SU-DHL-6 (cell line): ENCODE data around the gene GZMB.

Source experiments
- H2AFZ ChIP-seq: fragments of 200-600 bp; sonication (generic); 2 replicates; pipeline ENCODE4 v1.6.1; 2014; ENCODE audit warnings: low read depth, mild to moderate bottlenecking, moderate library complexity, mixed read lengths, antibody characterized with exemption, low read length; ENCODE audit not compliant: severe bottlenecking
- H3F3A ChIP-seq: fragments of 200-600 bp; shearing (Covaris generic); 2 replicates; pipeline ENCODE4 v1.6.0; 2016; ENCODE audit warnings: antibody characterized with exemption, mild to moderate bottlenecking; ENCODE audit not compliant: insufficient read depth
- H3K27ac ChIP-seq: fragments of 200-600 bp; sonication (generic); 2 replicates; pipeline ENCODE4 v1.5.1; 2016; ENCODE audit warnings: low read depth, mild to moderate bottlenecking, low read length, moderate library complexity, mixed read lengths
- H3K27me3 ChIP-seq: fragments of 200-600 bp; sonication (generic), shearing (Covaris generic); 2 replicates; pipeline ENCODE4 v1.6.0; 2014; ENCODE audit warnings: mild to moderate bottlenecking, low read length
- H3K36me3 ChIP-seq: fragments of 200-600 bp; sonication (generic); 2 replicates; pipeline ENCODE4 v1.6.1; 2014; ENCODE audit warnings: mild to moderate bottlenecking, low read length, mixed read lengths
- H3K4me2 ChIP-seq: fragments of 300-600, 200-600 bp; shearing (Covaris generic), sonication (generic); 2 replicates; pipeline ENCODE4 v1.6.0; 2014; ENCODE audit warnings: low read length, low read depth, mild to moderate bottlenecking; ENCODE audit not compliant: poor library complexity, severe bottlenecking
- H3K4me3 ChIP-seq: fragments of 200-600 bp; sonication (generic); 2 replicates; pipeline ENCODE4 v1.5.1; 2014; ENCODE audit warnings: antibody characterized with exemption, low read length, mild to moderate bottlenecking, mixed read lengths; ENCODE audit not compliant: insufficient read depth, poor library complexity, severe bottlenecking
- H3K79me2 ChIP-seq: fragments of 200-600 bp; sonication (generic); 2 replicates; pipeline ENCODE4 v1.6.1; 2014; ENCODE audit warnings: mild to moderate bottlenecking, low read length, moderate library complexity; ENCODE audit not compliant: insufficient read depth
- H3K9ac ChIP-seq: fragments of 200-600 bp; sonication (generic); 2 replicates; pipeline ENCODE4 v1.7.0; 2014; ENCODE audit warnings: mild to moderate bottlenecking, low read length
- H3K9me2 ChIP-seq: fragments of 200-600 bp; sonication (generic); replicated peaks from 2 replicates; pipeline ENCODE4 v1.6.1; 2014; ENCODE audit warnings: low read length; ENCODE audit not compliant: insufficient read depth
- H3K9me3 ChIP-seq: fragments of 200-600 bp; sonication (generic); 2 replicates; pipeline ENCODE4 v1.6.1; 2014; ENCODE audit warnings: low read length, mixed read lengths; ENCODE audit not compliant: insufficient read depth
- H4K20me1 ChIP-seq: fragments of 200-600 bp; sonication (generic); 2 replicates; pipeline ENCODE4 v1.6.1; 2014; ENCODE audit warnings: low read depth, mild to moderate bottlenecking, antibody characterized with exemption, low read length, moderate library complexity, mixed read lengths
- CTCF ChIP-seq: fragments of 200-600 bp; sonication (generic); IDR thresholded peaks from one replicate; pipeline ENCODE4 v1.5.1; 2017; ENCODE audit warnings: antibody characterized with exemption, mild to moderate bottlenecking, low read length, moderate library complexity; ENCODE audit not compliant: insufficient read depth, poor library complexity, severe bottlenecking
- EZH2phosphoT487 ChIP-seq: fragments of 200-600 bp; sonication (generic), shearing (Covaris generic); conservative IDR thresholded peaks from 2 replicates; pipeline ENCODE4 v1.6.1; 2018; ENCODE audit warnings: mild to moderate bottlenecking, antibody characterized with exemption, low read length, moderate library complexity, mixed read lengths

Gene GZMB

GRCh38 chr14:24630087-24630871 lies 3.7 kb downstream of the GZMB start:
- H3F3A ChIP-seq, result no peaks in the 10 kb centered on the region
- no peak overlapping the region for H3K9ac ChIP-seq
- H3K36me3 ChIP-seq, result no peaks in the 10 kb centered on the region
- H3K79me2 ChIP-seq, result no peaks in the 10 kb centered on the region
- no peaks in the 10 kb centered on the region for H3K27me3 ChIP-seq
- no peaks in the 10 kb centered on the region for H4K20me1 ChIP-seq
- H3K4me3 ChIP-seq, result no peak overlapping the region
- TF ChIP-seq CTCF (no peak), EZH2phosphoT487 (no peak)
- H3K9me2 ChIP-seq, result no peaks in the 10 kb centered on the region
- H3K4me2 ChIP-seq, result no peak overlapping the region
- no peaks in the 10 kb centered on the region for H3K9me3 ChIP-seq
- no peak overlapping the region for H2AFZ ChIP-seq
- no peak overlapping the region for H3K27ac ChIP-seq

GRCh38 chr14:24629521-24629920 lies 4.5 kb downstream of the GZMB start:
- no peak overlapping the region for H3K27ac ChIP-seq
- no peaks in the 10 kb centered on the region for H3F3A ChIP-seq
- H3K27me3 ChIP-seq, result no peaks in the 10 kb centered on the region
- no peak overlapping the region for H3K9ac ChIP-seq
- no peaks in the 10 kb centered on the region for H3K36me3 ChIP-seq
- H3K4me3 ChIP-seq, result no peak overlapping the region
- TF ChIP-seq CTCF, result no peak
- H3K9me3 ChIP-seq, result no peaks in the 10 kb centered on the region
- H2AFZ ChIP-seq, result no peak overlapping the region
- H3K4me2 ChIP-seq, result no peak overlapping the region
- H4K20me1 ChIP-seq, result no peaks in the 10 kb centered on the region
- no peaks in the 10 kb centered on the region for H3K79me2 ChIP-seq
- H3K9me2 ChIP-seq, result no peaks in the 10 kb centered on the region

GRCh38 chr14:24613747-24614146 lies 20.2 kb downstream of the GZMB start:
- no peaks in the 10 kb centered on the region for H3K79me2 ChIP-seq
- no peaks in the 10 kb centered on the region for H3K36me3 ChIP-seq
- H2AFZ ChIP-seq, result no peak overlapping the region
- no peaks in the 10 kb centered on the region for H3F3A ChIP-seq
- no peaks in the 10 kb centered on the region for H3K27me3 ChIP-seq
- no peaks in the 10 kb centered on the region for H4K20me1 ChIP-seq
- no peak overlapping the region for H3K27ac ChIP-seq
- no peak overlapping the region for H3K4me2 ChIP-seq
- H3K9me2 ChIP-seq, result no peaks in the 10 kb centered on the region
- no peak overlapping the region for H3K9ac ChIP-seq
- no peaks in the 10 kb centered on the region for H3K9me3 ChIP-seq
- no peak overlapping the region for H3K4me3 ChIP-seq
- TF ChIP-seq CTCF, result no peak
- no peak for TF ChIP-seq EZH2phosphoT487
